ENCODE measurements around the gene VPS52.

DNA sequence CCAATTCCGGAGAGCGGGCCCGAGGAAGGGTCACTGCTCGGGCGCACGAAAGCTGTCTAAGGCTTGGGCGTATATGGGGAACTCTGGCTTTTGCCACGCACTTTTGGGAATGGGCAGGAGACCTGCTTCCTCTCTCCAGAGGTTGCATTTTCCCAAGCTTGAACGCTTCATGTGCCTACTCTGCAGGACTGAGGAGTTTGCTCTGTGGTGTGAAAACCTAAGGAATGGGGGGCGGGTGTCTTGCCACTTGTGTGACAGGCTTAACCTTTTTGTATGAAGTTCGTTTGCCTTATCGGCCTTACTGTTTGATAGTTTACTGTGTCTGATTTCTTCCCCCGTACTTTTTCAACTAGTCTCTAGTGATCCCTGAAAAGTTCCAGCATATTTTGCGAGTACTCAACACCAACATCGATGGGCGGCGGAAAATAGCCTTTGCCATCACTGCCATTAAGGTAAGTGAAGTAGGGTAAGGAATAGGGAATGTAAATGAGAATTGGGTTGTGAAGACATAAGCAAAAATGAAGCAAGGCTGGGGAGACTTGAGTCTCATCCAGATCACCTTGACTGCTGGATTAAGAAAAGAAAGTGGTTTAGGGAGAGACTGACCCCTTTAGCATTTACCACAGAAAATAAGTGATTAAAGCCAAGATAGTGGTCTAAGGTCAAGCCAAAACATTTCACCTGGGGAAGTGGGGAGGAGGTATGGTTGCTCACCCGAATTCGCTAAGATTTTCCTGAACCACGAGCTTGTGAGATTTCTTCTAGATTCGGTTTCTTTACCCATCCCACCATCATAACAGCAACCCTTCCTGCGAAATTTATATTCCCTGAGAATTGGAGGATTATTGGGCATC, 826 bp upstream of the VPS52 start:
- TF ChIP-seq OSR1 (CRISPR knock-in tag; IDR thresholded peaks at IDR 0.05) (no peak), ZNF8 (CRISPR knock-in tag; IDR thresholded peaks at IDR 0.05) (no peak), ARNTL (CRISPR knock-in tag; IDR thresholded peaks at IDR 0.05; ENCODE audit: borderline replicate concordance, low read depth) (no peak), RARB (CRISPR knock-in tag; IDR thresholded peaks at IDR 0.05) (no peak), ZC3H10 (CRISPR knock-in tag; IDR thresholded peaks at IDR 0.05) (no peak)
- TF ChIP-seq, protein P1, sequence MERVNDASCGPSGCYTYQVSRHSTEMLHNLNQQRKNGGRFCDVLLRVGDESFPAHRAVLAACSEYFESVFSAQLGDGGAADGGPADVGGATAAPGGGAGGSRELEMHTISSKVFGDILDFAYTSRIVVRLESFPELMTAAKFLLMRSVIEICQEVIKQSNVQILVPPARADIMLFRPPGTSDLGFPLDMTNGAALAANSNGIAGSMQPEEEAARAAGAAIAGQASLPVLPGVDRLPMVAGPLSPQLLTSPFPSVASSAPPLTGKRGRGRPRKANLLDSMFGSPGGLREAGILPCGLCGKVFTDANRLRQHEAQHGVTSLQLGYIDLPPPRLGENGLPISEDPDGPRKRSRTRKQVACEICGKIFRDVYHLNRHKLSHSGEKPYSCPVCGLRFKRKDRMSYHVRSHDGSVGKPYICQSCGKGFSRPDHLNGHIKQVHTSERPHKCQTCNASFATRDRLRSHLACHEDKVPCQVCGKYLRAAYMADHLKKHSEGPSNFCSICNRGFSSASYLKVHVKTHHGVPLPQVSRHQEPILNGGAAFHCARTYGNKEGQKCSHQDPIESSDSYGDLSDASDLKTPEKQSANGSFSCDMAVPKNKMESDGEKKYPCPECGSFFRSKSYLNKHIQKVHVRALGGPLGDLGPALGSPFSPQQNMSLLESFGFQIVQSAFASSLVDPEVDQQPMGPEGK (CRISPR knock-in tag; IDR thresholded peaks at IDR 0.05; ENCODE audit: borderline replicate concordance) = no peak
- TF ChIP-seq, protein P2, sequence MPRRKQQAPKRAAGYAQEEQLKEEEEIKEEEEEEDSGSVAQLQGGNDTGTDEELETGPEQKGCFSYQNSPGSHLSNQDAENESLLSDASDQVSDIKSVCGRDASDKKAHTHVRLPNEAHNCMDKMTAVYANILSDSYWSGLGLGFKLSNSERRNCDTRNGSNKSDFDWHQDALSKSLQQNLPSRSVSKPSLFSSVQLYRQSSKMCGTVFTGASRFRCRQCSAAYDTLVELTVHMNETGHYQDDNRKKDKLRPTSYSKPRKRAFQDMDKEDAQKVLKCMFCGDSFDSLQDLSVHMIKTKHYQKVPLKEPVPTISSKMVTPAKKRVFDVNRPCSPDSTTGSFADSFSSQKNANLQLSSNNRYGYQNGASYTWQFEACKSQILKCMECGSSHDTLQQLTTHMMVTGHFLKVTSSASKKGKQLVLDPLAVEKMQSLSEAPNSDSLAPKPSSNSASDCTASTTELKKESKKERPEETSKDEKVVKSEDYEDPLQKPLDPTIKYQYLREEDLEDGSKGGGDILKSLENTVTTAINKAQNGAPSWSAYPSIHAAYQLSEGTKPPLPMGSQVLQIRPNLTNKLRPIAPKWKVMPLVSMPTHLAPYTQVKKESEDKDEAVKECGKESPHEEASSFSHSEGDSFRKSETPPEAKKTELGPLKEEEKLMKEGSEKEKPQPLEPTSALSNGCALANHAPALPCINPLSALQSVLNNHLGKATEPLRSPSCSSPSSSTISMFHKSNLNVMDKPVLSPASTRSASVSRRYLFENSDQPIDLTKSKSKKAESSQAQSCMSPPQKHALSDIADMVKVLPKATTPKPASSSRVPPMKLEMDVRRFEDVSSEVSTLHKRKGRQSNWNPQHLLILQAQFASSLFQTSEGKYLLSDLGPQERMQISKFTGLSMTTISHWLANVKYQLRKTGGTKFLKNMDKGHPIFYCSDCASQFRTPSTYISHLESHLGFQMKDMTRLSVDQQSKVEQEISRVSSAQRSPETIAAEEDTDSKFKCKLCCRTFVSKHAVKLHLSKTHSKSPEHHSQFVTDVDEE (CRISPR knock-in tag; IDR thresholded peaks at IDR 0.05) = no peak
